ENCODE results near the gene MBIP.

The MBIP gene

DNA sequence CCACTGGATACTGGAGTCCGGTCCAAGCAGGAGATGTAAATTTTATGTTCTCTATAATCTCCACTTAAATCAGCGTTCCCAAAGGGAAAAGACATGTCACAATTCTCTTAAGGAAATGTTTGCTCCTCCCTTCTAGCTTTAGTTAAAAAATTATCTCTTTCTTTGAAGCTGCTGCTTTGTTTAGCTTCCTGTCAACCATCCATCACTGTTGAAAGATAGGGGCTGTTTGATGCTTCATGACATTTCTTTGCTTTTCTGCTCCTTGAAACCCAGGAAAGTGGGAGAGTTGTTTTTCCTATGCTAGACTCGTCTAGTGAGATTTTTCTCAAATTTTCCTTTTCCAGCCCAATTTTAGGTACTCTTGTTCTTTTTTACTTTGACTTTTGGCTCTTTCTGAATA, 31.9 kb downstream of the MBIP start:
- TF ChIP-seq CSDC2 (CRISPR knock-in tag; IDR thresholded peaks at IDR 0.05) (no peak), ESRRG (CRISPR knock-in tag; IDR thresholded peaks at IDR 0.05) (no peak), ZFP30 (CRISPR knock-in tag; IDR thresholded peaks at IDR 0.05) (no peak), RARB (CRISPR knock-in tag; IDR thresholded peaks at IDR 0.05) (no peak), ZFP3 (CRISPR knock-in tag; IDR thresholded peaks at IDR 0.05) (no peak), BACH2 (CRISPR knock-in tag; IDR thresholded peaks at IDR 0.05; ENCODE audit: borderline replicate concordance) (no peak), POU6F1 (CRISPR knock-in tag; IDR thresholded peaks at IDR 0.05; ENCODE audit: borderline replicate concordance, low read depth) (no peak), PPARA (CRISPR knock-in tag; IDR thresholded peaks at IDR 0.05; ENCODE audit: borderline replicate concordance) (no peak)
- TF ChIP-seq, protein P1, sequence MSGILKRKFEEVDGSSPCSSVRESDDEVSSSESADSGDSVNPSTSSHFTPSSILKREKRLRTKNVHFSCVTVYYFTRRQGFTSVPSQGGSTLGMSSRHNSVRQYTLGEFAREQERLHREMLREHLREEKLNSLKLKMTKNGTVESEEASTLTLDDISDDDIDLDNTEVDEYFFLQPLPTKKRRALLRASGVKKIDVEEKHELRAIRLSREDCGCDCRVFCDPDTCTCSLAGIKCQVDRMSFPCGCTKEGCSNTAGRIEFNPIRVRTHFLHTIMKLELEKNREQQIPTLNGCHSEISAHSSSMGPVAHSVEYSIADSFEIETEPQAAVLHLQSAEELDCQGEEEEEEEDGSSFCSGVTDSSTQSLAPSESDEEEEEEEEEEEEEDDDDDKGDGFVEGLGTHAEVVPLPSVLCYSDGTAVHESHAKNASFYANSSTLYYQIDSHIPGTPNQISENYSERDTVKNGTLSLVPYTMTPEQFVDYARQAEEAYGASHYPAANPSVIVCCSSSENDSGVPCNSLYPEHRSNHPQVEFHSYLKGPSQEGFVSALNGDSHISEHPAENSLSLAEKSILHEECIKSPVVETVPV (CRISPR knock-in tag; IDR thresholded peaks at IDR 0.05) = no peak
- ATAC-seq = no peak

- ATAC-seq = no peak
- TF ChIP-seq, protein P2, sequence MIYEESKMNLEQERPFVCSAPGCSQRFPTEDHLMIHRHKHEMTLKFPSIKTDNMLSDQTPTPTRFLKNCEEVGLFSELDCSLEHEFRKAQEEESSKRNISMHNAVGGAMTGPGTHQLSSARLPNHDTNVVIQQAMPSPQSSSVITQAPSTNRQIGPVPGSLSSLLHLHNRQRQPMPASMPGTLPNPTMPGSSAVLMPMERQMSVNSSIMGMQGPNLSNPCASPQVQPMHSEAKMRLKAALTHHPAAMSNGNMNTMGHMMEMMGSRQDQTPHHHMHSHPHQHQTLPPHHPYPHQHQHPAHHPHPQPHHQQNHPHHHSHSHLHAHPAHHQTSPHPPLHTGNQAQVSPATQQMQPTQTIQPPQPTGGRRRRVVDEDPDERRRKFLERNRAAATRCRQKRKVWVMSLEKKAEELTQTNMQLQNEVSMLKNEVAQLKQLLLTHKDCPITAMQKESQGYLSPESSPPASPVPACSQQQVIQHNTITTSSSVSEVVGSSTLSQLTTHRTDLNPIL (CRISPR knock-in tag; IDR thresholded peaks at IDR 0.05; ENCODE audit: low read depth) = no peak
- TF ChIP-seq, protein P3, sequence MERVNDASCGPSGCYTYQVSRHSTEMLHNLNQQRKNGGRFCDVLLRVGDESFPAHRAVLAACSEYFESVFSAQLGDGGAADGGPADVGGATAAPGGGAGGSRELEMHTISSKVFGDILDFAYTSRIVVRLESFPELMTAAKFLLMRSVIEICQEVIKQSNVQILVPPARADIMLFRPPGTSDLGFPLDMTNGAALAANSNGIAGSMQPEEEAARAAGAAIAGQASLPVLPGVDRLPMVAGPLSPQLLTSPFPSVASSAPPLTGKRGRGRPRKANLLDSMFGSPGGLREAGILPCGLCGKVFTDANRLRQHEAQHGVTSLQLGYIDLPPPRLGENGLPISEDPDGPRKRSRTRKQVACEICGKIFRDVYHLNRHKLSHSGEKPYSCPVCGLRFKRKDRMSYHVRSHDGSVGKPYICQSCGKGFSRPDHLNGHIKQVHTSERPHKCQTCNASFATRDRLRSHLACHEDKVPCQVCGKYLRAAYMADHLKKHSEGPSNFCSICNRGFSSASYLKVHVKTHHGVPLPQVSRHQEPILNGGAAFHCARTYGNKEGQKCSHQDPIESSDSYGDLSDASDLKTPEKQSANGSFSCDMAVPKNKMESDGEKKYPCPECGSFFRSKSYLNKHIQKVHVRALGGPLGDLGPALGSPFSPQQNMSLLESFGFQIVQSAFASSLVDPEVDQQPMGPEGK (CRISPR knock-in tag; IDR thresholded peaks at IDR 0.05; ENCODE audit: borderline replicate concordance) = no peak
- TF ChIP-seq ZFP30 (CRISPR knock-in tag; IDR thresholded peaks at IDR 0.05) (no peak), ZNF565 (CRISPR knock-in tag; conservative IDR thresholded peaks at IDR 0.05; ENCODE audit: low read depth) (no peak), PPARA (CRISPR knock-in tag; IDR thresholded peaks at IDR 0.05; ENCODE audit: borderline replicate concordance) (no peak), GLIS3 (CRISPR knock-in tag; IDR thresholded peaks at IDR 0.05) (no peak), TOX (CRISPR knock-in tag; IDR thresholded peaks at IDR 0.05; ENCODE audit: borderline replicate concordance) (no peak), ZC3H10 (CRISPR knock-in tag; IDR thresholded peaks at IDR 0.05) (no peak)
- TF ChIP-seq, protein P4, sequence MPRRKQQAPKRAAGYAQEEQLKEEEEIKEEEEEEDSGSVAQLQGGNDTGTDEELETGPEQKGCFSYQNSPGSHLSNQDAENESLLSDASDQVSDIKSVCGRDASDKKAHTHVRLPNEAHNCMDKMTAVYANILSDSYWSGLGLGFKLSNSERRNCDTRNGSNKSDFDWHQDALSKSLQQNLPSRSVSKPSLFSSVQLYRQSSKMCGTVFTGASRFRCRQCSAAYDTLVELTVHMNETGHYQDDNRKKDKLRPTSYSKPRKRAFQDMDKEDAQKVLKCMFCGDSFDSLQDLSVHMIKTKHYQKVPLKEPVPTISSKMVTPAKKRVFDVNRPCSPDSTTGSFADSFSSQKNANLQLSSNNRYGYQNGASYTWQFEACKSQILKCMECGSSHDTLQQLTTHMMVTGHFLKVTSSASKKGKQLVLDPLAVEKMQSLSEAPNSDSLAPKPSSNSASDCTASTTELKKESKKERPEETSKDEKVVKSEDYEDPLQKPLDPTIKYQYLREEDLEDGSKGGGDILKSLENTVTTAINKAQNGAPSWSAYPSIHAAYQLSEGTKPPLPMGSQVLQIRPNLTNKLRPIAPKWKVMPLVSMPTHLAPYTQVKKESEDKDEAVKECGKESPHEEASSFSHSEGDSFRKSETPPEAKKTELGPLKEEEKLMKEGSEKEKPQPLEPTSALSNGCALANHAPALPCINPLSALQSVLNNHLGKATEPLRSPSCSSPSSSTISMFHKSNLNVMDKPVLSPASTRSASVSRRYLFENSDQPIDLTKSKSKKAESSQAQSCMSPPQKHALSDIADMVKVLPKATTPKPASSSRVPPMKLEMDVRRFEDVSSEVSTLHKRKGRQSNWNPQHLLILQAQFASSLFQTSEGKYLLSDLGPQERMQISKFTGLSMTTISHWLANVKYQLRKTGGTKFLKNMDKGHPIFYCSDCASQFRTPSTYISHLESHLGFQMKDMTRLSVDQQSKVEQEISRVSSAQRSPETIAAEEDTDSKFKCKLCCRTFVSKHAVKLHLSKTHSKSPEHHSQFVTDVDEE (CRISPR knock-in tag; IDR thresholded peaks at IDR 0.05) = no peak
- TF ChIP-seq, protein P1 (CRISPR knock-in tag; IDR thresholded peaks at IDR 0.05) = no peak
These were observed 35.4 kb downstream of the MBIP start for GRCh38 chr14:36284971-36285595.

- ATAC-seq = peak; percentile 85
- TF ChIP-seq ISL1 (CRISPR knock-in tag; IDR thresholded peaks at IDR 0.05) = no peak
- no peak for TF ChIP-seq ZC3H10 (CRISPR knock-in tag; IDR thresholded peaks at IDR 0.05)
- no peak for TF ChIP-seq POU6F1 (CRISPR knock-in tag; IDR thresholded peaks at IDR 0.05; ENCODE audit: borderline replicate concordance, low read depth)
These were observed 39.1 kb downstream of the MBIP start for GRCh38 chr14:36281309-36281708.
